ENCODE measurements around the gene NLE1.

DNA sequence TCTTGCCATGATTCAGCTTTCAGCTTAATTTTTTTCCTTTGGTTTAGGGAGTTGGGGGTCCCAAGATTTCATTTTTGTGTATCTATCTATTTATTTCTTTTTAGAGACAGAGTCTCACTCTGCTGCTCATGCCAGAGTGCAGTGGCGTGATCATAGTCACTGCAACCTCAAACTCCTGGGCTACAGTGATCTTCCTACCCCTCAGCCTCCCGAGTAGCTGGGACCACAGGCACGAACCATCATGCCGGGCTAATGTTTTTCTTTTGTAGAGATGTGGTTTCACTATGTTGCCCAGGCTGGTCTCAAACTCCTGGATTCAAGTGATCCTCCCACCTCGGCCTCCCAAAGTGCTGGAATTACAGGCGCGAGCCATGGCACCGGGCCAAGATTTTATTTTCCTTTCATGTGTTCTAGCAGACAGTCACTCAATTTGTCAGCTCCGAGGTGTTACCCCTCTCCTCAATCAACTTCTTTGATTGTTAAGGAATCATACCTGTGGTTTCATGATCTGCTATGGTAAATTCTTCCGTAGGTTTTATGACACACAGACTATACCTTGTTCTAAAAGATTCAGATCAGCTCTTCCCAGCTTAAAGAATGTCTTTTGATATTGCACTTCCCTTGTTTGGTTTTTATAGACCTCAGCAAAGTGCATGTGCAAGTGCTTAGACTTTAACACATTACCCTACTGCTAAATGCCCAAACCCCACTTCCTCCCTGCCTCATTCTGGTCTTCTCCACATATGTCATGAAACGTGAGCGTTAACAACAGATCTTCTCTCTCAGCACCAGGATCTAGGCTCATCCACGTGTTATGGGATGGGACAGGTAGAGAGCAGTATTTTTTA lies 18.5 kb upstream of the NLE1 start:
- TF ChIP-seq, protein P1, sequence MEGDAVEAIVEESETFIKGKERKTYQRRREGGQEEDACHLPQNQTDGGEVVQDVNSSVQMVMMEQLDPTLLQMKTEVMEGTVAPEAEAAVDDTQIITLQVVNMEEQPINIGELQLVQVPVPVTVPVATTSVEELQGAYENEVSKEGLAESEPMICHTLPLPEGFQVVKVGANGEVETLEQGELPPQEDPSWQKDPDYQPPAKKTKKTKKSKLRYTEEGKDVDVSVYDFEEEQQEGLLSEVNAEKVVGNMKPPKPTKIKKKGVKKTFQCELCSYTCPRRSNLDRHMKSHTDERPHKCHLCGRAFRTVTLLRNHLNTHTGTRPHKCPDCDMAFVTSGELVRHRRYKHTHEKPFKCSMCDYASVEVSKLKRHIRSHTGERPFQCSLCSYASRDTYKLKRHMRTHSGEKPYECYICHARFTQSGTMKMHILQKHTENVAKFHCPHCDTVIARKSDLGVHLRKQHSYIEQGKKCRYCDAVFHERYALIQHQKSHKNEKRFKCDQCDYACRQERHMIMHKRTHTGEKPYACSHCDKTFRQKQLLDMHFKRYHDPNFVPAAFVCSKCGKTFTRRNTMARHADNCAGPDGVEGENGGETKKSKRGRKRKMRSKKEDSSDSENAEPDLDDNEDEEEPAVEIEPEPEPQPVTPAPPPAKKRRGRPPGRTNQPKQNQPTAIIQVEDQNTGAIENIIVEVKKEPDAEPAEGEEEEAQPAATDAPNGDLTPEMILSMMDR (IDR thresholded peaks at IDR 0.05), result no peak
- TF ChIP-seq EZH2phosphoT487 (IDR thresholded peaks at IDR 0.05), result no peak
